Osteoblast (primary cell): ENCODE results near the gene MED13L. TPM values are rescaled to one million over a fixed set of nuclear protein-coding genes. Genes with fewer than 3 reads are reported as not detected.

Source experiments
- DNase-seq: peaks from one replicate; pipeline ENCODE4 v3.0.0; 2011; ENCODE audit warnings: low spot score, mixed read lengths; ENCODE audit not compliant: insufficient read length; ENCODE audit errors: missing footprints
- H2AFZ ChIP-seq: 2 replicates; pipeline ENCODE4 v1.6.0; 2011; ENCODE audit warnings: mild to moderate bottlenecking, low read length
- H3K27ac ChIP-seq: 2 replicates; pipeline ENCODE4 v1.5.1; 2011; ENCODE audit warnings: mild to moderate bottlenecking, low read depth, low read length, moderate library complexity
- H3K27me3 ChIP-seq: 2 replicates; pipeline ENCODE4 v1.6.0; 2012; ENCODE audit warnings: mild to moderate bottlenecking, control low read depth, inconsistent platforms, low read length, moderate library complexity; ENCODE audit not compliant: insufficient read depth
- H3K36me3 ChIP-seq: 2 replicates; pipeline ENCODE4 v1.5.1; 2011; ENCODE audit warnings: mild to moderate bottlenecking, low read length, control low read depth, moderate library complexity; ENCODE audit not compliant: insufficient read depth
- H3K4me1 ChIP-seq: 2 replicates; pipeline ENCODE4 v1.5.1; 2011; ENCODE audit warnings: mild to moderate bottlenecking, low read length, control low read depth, moderate library complexity; ENCODE audit not compliant: insufficient read depth
- H3K4me2 ChIP-seq: 2 replicates; pipeline ENCODE4 v1.6.0; 2011; ENCODE audit warnings: mild to moderate bottlenecking, low read length; ENCODE audit not compliant: insufficient read depth
- H3K4me3 ChIP-seq: fragments of 200-600 bp; sonication (generic); 3 replicates; pipeline ENCODE4 v1.5.1; 2012; ENCODE audit warnings: mild to moderate bottlenecking, low read length, inconsistent platforms; ENCODE audit not compliant: insufficient read depth
- H3K79me2 ChIP-seq: 2 replicates; pipeline ENCODE4 v1.6.0; 2012; ENCODE audit warnings: mild to moderate bottlenecking, low read length, control low read depth, inconsistent platforms; ENCODE audit not compliant: insufficient read depth
- H3K9me3 ChIP-seq: 2 replicates; pipeline ENCODE4 v1.5.1; 2011; ENCODE audit warnings: low read depth, low read length, control low read depth
- H4K20me1 ChIP-seq: 2 replicates; pipeline ENCODE4 v1.6.0; 2012; ENCODE audit warnings: mild to moderate bottlenecking, low read length, control low read depth; ENCODE audit not compliant: insufficient read depth
- total RNA-seq: library from RNA; depleted of rRNA; stranded (reverse); fragments of >200 nt; gene quantifications from 2 replicates; pipeline ENCODE4 v1.2.3, GENCODE V29; 2012
- TF ChIP-seq, protein P1 (sequence below): IDR thresholded peaks from 2 replicates; pipeline ENCODE4 v1.5.1; 2011; ENCODE audit warnings: mild to moderate bottlenecking, low read depth, low read length, moderate library complexity; ENCODE audit errors: extremely low read depth

MED13L gene
- total RNA-seq, 1 donor, result 359 TPM

DNA sequence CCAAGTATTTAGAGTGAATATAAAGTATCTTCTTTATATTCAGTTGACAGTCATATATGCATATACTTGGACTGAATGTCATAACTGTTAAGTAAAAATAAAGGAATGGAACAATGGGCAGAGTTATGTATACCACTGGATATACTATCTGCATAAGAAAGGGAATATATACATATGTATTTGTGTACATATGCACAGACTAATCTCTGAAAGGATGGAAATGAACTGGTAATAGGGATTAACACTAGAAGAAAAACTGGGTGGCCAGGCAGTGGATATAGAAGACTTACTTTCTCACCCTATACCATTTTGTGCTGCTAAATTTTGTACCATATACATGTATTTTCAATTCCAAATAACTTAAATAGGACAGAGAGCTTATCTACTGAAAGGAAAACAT, 200.1 kb downstream of the MED13L start:
- no peak overlapping the region for H2AFZ ChIP-seq
- no peaks in the 10 kb centered on the region for H3K36me3 ChIP-seq
- H3K9me3 ChIP-seq, result no peaks in the 10 kb centered on the region
- H4K20me1 ChIP-seq, result peaks cover 23% of the 10 kb centered on the region
- TF ChIP-seq, protein P1, sequence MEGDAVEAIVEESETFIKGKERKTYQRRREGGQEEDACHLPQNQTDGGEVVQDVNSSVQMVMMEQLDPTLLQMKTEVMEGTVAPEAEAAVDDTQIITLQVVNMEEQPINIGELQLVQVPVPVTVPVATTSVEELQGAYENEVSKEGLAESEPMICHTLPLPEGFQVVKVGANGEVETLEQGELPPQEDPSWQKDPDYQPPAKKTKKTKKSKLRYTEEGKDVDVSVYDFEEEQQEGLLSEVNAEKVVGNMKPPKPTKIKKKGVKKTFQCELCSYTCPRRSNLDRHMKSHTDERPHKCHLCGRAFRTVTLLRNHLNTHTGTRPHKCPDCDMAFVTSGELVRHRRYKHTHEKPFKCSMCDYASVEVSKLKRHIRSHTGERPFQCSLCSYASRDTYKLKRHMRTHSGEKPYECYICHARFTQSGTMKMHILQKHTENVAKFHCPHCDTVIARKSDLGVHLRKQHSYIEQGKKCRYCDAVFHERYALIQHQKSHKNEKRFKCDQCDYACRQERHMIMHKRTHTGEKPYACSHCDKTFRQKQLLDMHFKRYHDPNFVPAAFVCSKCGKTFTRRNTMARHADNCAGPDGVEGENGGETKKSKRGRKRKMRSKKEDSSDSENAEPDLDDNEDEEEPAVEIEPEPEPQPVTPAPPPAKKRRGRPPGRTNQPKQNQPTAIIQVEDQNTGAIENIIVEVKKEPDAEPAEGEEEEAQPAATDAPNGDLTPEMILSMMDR, result no peak
- peaks cover 67% of the 10 kb centered on the region for H3K79me2 ChIP-seq
- no peak overlapping the region for H3K4me3 ChIP-seq
- no peak overlapping the region for H3K4me2 ChIP-seq
- no peaks in the 10 kb centered on the region for H3K4me1 ChIP-seq
- DNase-seq, result no peak
- H3K27ac ChIP-seq, result no peak overlapping the region
- H3K27me3 ChIP-seq, result no peaks in the 10 kb centered on the region

DNA sequence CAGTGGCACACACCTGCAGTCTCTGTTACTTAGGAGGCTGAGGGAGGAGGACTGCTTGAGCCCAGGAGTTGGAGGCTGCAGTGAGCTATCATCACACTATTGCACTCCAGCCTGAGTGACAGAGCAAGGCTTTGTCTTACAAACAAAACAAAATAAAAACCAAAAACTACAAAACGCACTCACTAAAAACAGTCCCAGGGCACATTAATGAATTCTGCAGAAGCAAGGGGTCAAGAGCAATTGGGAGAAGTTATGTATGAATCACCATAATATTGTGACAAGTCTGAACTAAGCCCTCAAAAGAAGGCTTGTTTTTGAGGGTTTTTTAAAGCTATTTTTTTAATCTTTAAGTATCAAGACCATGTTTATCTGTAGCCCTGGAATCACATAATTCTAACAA, 201.1 kb downstream of the MED13L start:
- Histone ChIP-seq H3K4me3 (no peak overlapping the region), H3K36me3 (no peaks in the 10 kb centered on the region), H3K9me3 (no peaks in the 10 kb centered on the region), H3K27me3 (no peaks in the 10 kb centered on the region), H4K20me1 (peaks cover 28% of the 10 kb centered on the region), H2AFZ (no peak overlapping the region), H3K4me1 (no peaks in the 10 kb centered on the region), H3K4me2 (no peak overlapping the region), H3K79me2 (peaks cover 70% of the 10 kb centered on the region), H3K27ac (no peak overlapping the region)
- TF ChIP-seq, protein P1, result no peak
- DNase-seq, result no peak

DNA sequence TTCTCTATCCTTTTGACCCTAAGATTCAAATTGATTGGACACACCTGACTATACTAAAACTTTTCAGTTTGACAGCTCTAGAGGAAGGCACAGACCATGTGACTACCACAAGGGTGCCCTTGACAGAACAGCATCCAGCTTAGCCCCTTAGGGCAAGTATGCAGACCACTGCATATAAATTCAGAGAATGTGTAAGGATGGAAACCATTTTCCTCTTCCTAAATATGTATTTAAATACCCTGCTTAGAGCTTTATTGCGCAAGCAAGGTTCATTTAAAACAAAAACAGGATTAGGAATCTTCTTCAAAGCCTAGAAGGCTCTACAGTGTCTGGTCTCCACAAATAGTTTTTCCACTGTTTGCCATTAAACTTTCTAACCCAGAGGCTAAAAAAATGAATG, 202.8 kb downstream of the MED13L start:
- H3K27ac ChIP-seq, result no peak overlapping the region
- no peak overlapping the region for H2AFZ ChIP-seq
- no peak for DNase-seq
- peaks cover 32% of the 10 kb centered on the region for H4K20me1 ChIP-seq
- no peak overlapping the region for H3K4me3 ChIP-seq
- no peak overlapping the region for H3K4me2 ChIP-seq
- no peaks in the 10 kb centered on the region for H3K9me3 ChIP-seq
- H3K79me2 ChIP-seq, result peaks cover 73% of the 10 kb centered on the region
- TF ChIP-seq, protein P1, result no peak
- no peaks in the 10 kb centered on the region for H3K36me3 ChIP-seq
- H3K27me3 ChIP-seq, result no peaks in the 10 kb centered on the region
- H3K4me1 ChIP-seq, result no peaks in the 10 kb centered on the region

DNA sequence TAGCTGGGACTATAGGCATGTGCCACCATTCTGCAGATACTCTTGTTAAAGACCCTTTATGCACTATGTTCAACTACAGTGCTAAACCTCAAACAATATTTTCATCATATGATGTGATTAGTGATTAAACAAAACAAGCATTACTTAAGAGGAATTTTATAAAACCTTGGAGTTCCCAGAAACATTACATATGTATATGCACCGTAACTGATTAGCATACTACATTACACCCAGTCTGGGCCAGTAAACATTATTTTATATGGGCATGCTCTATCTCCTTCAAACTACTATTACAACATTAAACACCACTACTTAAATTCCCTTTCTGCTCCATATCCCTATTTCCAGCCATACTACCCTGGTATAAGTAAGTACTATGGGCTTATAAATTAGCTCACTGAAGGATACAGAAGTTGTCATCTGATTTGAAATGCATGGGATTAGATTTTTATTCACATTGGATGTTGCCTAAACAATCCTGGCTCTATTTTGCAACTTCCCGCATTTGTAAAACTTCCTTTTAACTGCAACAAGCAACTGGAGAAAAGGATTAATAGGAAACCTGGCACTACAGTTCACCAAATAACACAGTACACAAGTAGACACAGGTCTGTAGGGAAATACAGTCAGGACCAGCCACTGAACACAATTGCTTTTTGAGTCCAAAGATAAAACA, 205.8 kb downstream of the MED13L start:
- no peaks in the 10 kb centered on the region for H3K27me3 ChIP-seq
- H3K9me3 ChIP-seq, result no peaks in the 10 kb centered on the region
- no peak overlapping the region for H3K27ac ChIP-seq
- no peaks in the 10 kb centered on the region for H3K4me1 ChIP-seq
- peaks cover 38% of the 10 kb centered on the region for H4K20me1 ChIP-seq
- no peak for DNase-seq
- H3K4me3 ChIP-seq, result no peak overlapping the region
- no peaks in the 10 kb centered on the region for H3K36me3 ChIP-seq
- H2AFZ ChIP-seq, result no peak overlapping the region
- TF ChIP-seq, protein P1, result no peak
- peaks cover 81% of the 10 kb centered on the region for H3K79me2 ChIP-seq
- H3K4me2 ChIP-seq, result no peak overlapping the region
